Stimulated activated CD4-positive, alpha-beta T cell treated with anti-CD3 and anti-CD28 coated beads, Interleukin-1b, Interleukin-23, amount 100 ng/mL, for 4 hours (primary cell): ENCODE results near the gene HLA-DPA1.
"Not testable (repeated sequence)": the region's sequence is repeated elsewhere in the genome, so short reads cannot be mapped to it uniquely, and the experiment has no call there.

Experiments used
- DNase-seq, 2 donors: peaks; one replicate each; pipeline ENCODE4 v3.0.0-alpha.2; 2020; ENCODE audit warnings: low read depth in 2 of 2

The HLA-DPA1 gene

GRCh38 chr6:33064723-33065122, 8.7 kb downstream of the HLA-DPA1 start:
- no peak for DNase-seq

- not testable (repeated sequence) for DNase-seq
Measured at GRCh38 chr6:33063435-33063834, 10.0 kb downstream of the HLA-DPA1 start.

- DNase-seq, result no peak
Measured at GRCh38 chr6:33061987-33062386, 11.5 kb downstream of the HLA-DPA1 start.

GRCh38 chr6:33057222-33058150, 16.0 kb downstream of the HLA-DPA1 start:
- DNase-seq, result no peak

GRCh38 chr6:33053230-33053629, 20.2 kb downstream of the HLA-DPA1 start:
- no peak for DNase-seq

GRCh38 chr6:33052627-33053026, 20.8 kb downstream of the HLA-DPA1 start:
- DNase-seq, result no peak

GRCh38 chr6:33050014-33050810, 23.2 kb downstream of the HLA-DPA1 start:
- DNase-seq, result no peak

- DNase-seq, result no peak
Measured at GRCh38 chr6:33049323-33050013, 24.0 kb downstream of the HLA-DPA1 start.

GRCh38 chr6:33040157-33040556, 33.3 kb downstream of the HLA-DPA1 start:
- DNase-seq, result no peak

- no peak for DNase-seq
Measured at GRCh38 chr6:33036535-33036934, 36.9 kb downstream of the HLA-DPA1 start.

GRCh38 chr6:33034554-33034953, 38.9 kb downstream of the HLA-DPA1 start:
- no peak for DNase-seq

GRCh38 chr6:33030245-33030644, 43.2 kb downstream of the HLA-DPA1 start:
- DNase-seq, result no peak

- no peak for DNase-seq
Measured at GRCh38 chr6:33029328-33030184, 43.9 kb downstream of the HLA-DPA1 start.

GRCh38 chr6:33028220-33028849, 45.1 kb downstream of the HLA-DPA1 start:
- no peak for DNase-seq

GRCh38 chr6:33024521-33024920, 48.9 kb downstream of the HLA-DPA1 start:
- DNase-seq, result no peak

GRCh38 chr6:33023536-33023935, 49.9 kb downstream of the HLA-DPA1 start:
- DNase-seq, result no peak

GRCh38 chr6:33021917-33022316, 51.5 kb downstream of the HLA-DPA1 start:
- no peak for DNase-seq

- DNase-seq, result no peak
Measured at GRCh38 chr6:33019372-33019771, 54.1 kb downstream of the HLA-DPA1 start.

GRCh38 chr6:33018904-33019303, 54.5 kb downstream of the HLA-DPA1 start:
- DNase-seq, result no peak

- no peak for DNase-seq
Measured at GRCh38 chr6:33018418-33018817, 55.0 kb downstream of the HLA-DPA1 start.
